ENCODE results near the gene SLC29A2. TPM values are rescaled to one million over a fixed set of nuclear protein-coding genes. Genes with fewer than 3 reads are reported as not detected.

Gene SLC29A2
- total and polyA plus RNA-seq, 7 donors: 14.9 to 94.1 (median 56.8) TPM

GRCh38 chr11:66338276-66339161 is 33.0 kb downstream of the SLC29A2 start:
- peaks cover 31% of the 10 kb centered on the region for H3K4me1 ChIP-seq
- H3K9me3 ChIP-seq: no peaks in the 10 kb centered on the region
- 80 to 89% (median 83%) methylated on average over 16 to 17 of the region's 17 CpGs for WGBS, 3 donors
- ATAC-seq: no peak
- peaks cover 0 to 61% of the 10 kb centered on the region in 2 donors for H3K36me3 ChIP-seq (ENCODE audit: insufficient read depth in 1 of 2, low read depth in 1 of 2)
- TF ChIP-seq CTCF (IDR thresholded peaks at IDR 0.05): no peak
- no peak overlapping the region for H3K4me3 ChIP-seq
- intact Hi-C loops (cut with DNase I): no loop called here
- H3K27ac ChIP-seq: no peak overlapping the region
- DNase-seq: peak in 1 of 2 donors; percentile 51
- H3K27me3 ChIP-seq (ENCODE audit: insufficient read depth in 3 of 3, low read length in 2 of 3): no peaks in the 10 kb centered on the region

GRCh38 chr11:66337103-66337899 is 34.3 kb downstream of the SLC29A2 start:
- peaks cover 0 to 67% of the 10 kb centered on the region in 2 donors for H3K36me3 ChIP-seq (ENCODE audit: insufficient read depth in 1 of 2, low read depth in 1 of 2)
- H3K9me3 ChIP-seq: no peaks in the 10 kb centered on the region
- ATAC-seq (no peak), DNase-seq (peak in 1 of 2 donors; percentile 50)
- no peaks in the 10 kb centered on the region for H3K27me3 ChIP-seq (ENCODE audit: insufficient read depth in 3 of 3, low read length in 2 of 3)
- no peak for TF ChIP-seq CTCF (IDR thresholded peaks at IDR 0.05)
- peaks cover 31% of the 10 kb centered on the region for H3K4me1 ChIP-seq
- intact Hi-C loops (cut with DNase I): no loop called here
- WGBS, 3 donors: 40 to 53% (median 43%) methylated on average over 17 to 18 of the region's 18 CpGs
- peak overlapping the region; percentile 78 for H3K4me3 ChIP-seq
- peak overlapping the region; percentile 89 for H3K27ac ChIP-seq

- peak within 1 kb of the TSS; percentile 89 for H3K27ac ChIP-seq
- no peaks in the 10 kb centered on the region for H3K27me3 ChIP-seq (ENCODE audit: insufficient read depth in 3 of 3, low read length in 2 of 3)
- WGBS, 3 donors: 3 to 5% (median 4%) methylated on average over 22 of the region's 22 CpGs
- ATAC-seq (peak; percentile 83 to 90 (median 88)), DNase-seq (peak; percentile 69 to 82)
- peak within 1 kb of the TSS; percentile 78 for H3K4me3 ChIP-seq
- peaks cover 0 to 64% of the 10 kb centered on the region in 2 donors for H3K36me3 ChIP-seq (ENCODE audit: insufficient read depth in 1 of 2, low read depth in 1 of 2)
- H3K9me3 ChIP-seq: no peaks in the 10 kb centered on the region
- H3K4me1 ChIP-seq: peaks cover 31% of the 10 kb centered on the region
- intact Hi-C loops (cut with DNase I): no loop called here
- TF ChIP-seq CTCF (IDR thresholded peaks at IDR 0.05): peak; percentile 46
Observed at GRCh38 chr11:66336234-66337102, 35.1 kb downstream of the SLC29A2 start, which contains the start of gene RIN1. RIN1 (minus strand) TSS chr11:66336434; CDS start chr11:66336402, 32 bp downstream.

- DNase-seq: peak; percentile 47 to 72
- Histone ChIP-seq H3K27me3 (ENCODE audit: insufficient read depth in 3 of 3, low read length in 2 of 3) (no peaks in the 10 kb centered on the region), H3K36me3 (ENCODE audit: insufficient read depth in 1 of 2, low read depth in 1 of 2) (peaks cover 0 to 56% of the 10 kb centered on the region in 2 donors), H3K4me3 (peak overlapping the region; percentile 78), H3K9me3 (no peaks in the 10 kb centered on the region), H3K27ac (peak overlapping the region; percentile 89), H3K4me1 (peaks cover 31% of the 10 kb centered on the region)
- ATAC-seq: peak; percentile 35 to 56 (median 45)
- 7 to 11% (median 11%) methylated on average over 30 to 35 of the region's 35 CpGs for WGBS, 3 donors
- no peak for TF ChIP-seq CTCF (IDR thresholded peaks at IDR 0.05)
- intact Hi-C loops (cut with DNase I): no loop called here
Observed at GRCh38 chr11:66335531-66336233, 35.9 kb downstream of the SLC29A2 start.
